Tibial artery (tissue), 4 donors: ENCODE results near the gene ABCC3.

ENCODE experiments used
- DNase-seq, 2 donors: peaks; one replicate each; pipeline ENCODE4 v3.0.0-alpha.2; 2019
- H3K27ac ChIP-seq, 2 donors: fragments of 200-600 bp; sonication (generic) in 1 of 2; 1 replicate in 1 of 2; 2 replicates in 1 of 2; pipeline ENCODE4 v1.5.1; 2018 to 2019; ENCODE audit warnings: mild to moderate bottlenecking in 1 of 2
- H3K27me3 ChIP-seq, 2 donors: fragments of 200-600 bp; sonication (generic) in 1 of 2; one replicate each; pipeline versions ENCODE4 v1.5.1 to v1.6.0; 2016 to 2019
- H3K36me3 ChIP-seq, 3 donors: fragments of 200-600 bp; sonication (generic) in 2 of 3; one replicate each; pipeline ENCODE4 v1.5.1; 2016 to 2019; ENCODE audit warnings: mild to moderate bottlenecking in 2 of 3
- H3K4me1 ChIP-seq, 4 donors: fragments of 200-600 bp; sonication (generic) in 2 of 4; 1 replicate in 3 of 4; 2 replicates in 1 of 4; pipeline ENCODE4 v1.5.1; 2016 to 2019
- H3K4me3 ChIP-seq, 2 donors: fragments of 200-600 bp; sonication (generic) in 1 of 2; 1 replicate in 1 of 2; 2 replicates in 1 of 2; pipeline ENCODE4 v1.5.1; 2018 to 2019; ENCODE audit warnings: mild to moderate bottlenecking in 2 of 2
- H3K9me3 ChIP-seq, 3 donors: fragments of 200-600 bp; sonication (generic) in 1 of 3; one replicate each; pipeline ENCODE4 v1.5.1; 2016 to 2019
- CTCF ChIP-seq, 2 experiments: fragments of 200-600 bp in 1 of 2; fragments of 450-650 bp in 1 of 2; IDR thresholded peaks; one replicate each; pipeline ENCODE4 v1.5.1; 2017 to 2019; ENCODE audit warnings: antibody characterized with exemption in 2 of 2, mild to moderate bottlenecking in 1 of 2, moderate library complexity in 1 of 2
- intact Hi-C: fragments of 100-400 bp; cut with DNase I; formaldehyde crosslinking; loops from one replicate; pipeline ENCODE4 v1.15.0; 2023; ENCODE audit warnings: low total_unique reads

Gene ABCC3

GRCh38 chr17:50663812-50664374, 29.2 kb downstream of the ABCC3 start:
- TF ChIP-seq CTCF (IDR thresholded peaks at IDR 0.05), result no peak
- Histone ChIP-seq H3K9me3 (no peaks in the 10 kb centered on the region), H3K4me1 (peaks cover 0 to 35% (median 30%) of the 10 kb centered on the region in 4 donors), H3K36me3 (no peaks in the 10 kb centered on the region), H3K27ac (no peak overlapping the region), H3K27me3 (no peaks in the 10 kb centered on the region), H3K4me3 (no peak overlapping the region)
- no peak for DNase-seq
- intact Hi-C loops, result no loop called here

GRCh38 chr17:50664788-50665458, 30.2 kb downstream of the ABCC3 start:
- no peaks in the 10 kb centered on the region for H3K9me3 ChIP-seq
- no peaks in the 10 kb centered on the region for H3K27me3 ChIP-seq
- H3K36me3 ChIP-seq, result no peaks in the 10 kb centered on the region
- intact Hi-C loops, result no loop called here
- no peak overlapping the region for H3K27ac ChIP-seq
- H3K4me3 ChIP-seq, result no peak overlapping the region
- no peak for DNase-seq
- H3K4me1 ChIP-seq, result peaks cover 0 to 25% (median 23%) of the 10 kb centered on the region in 4 donors
- TF ChIP-seq CTCF (IDR thresholded peaks at IDR 0.05), result no peak

- Histone ChIP-seq H3K27ac (no peak overlapping the region), H3K4me1 (peaks cover 0 to 16% (median 14%) of the 10 kb centered on the region in 4 donors), H3K4me3 (no peak overlapping the region), H3K36me3 (no peaks in the 10 kb centered on the region), H3K27me3 (no peaks in the 10 kb centered on the region), H3K9me3 (no peaks in the 10 kb centered on the region)
- intact Hi-C loops, result no loop called here
- TF ChIP-seq CTCF (IDR thresholded peaks at IDR 0.05), result no peak
- DNase-seq, result no peak
These were observed 31.2 kb downstream of the ABCC3 start for GRCh38 chr17:50665838-50666237.

GRCh38 chr17:50666316-50666715, 31.6 kb downstream of the ABCC3 start:
- Histone ChIP-seq H3K4me1 (peaks cover 0 to 11% (median 9%) of the 10 kb centered on the region in 4 donors), H3K27me3 (no peaks in the 10 kb centered on the region), H3K36me3 (no peaks in the 10 kb centered on the region), H3K27ac (no peak overlapping the region), H3K4me3 (no peak overlapping the region), H3K9me3 (no peaks in the 10 kb centered on the region)
- DNase-seq, result no peak
- intact Hi-C loops, result no loop called here
- TF ChIP-seq CTCF (IDR thresholded peaks at IDR 0.05), result no peak

- H3K4me1 ChIP-seq, result no peaks in the 10 kb centered on the region
- TF ChIP-seq CTCF (IDR thresholded peaks at IDR 0.05), result no peak
- no peak for DNase-seq
- no peak overlapping the region for H3K4me3 ChIP-seq
- no peaks in the 10 kb centered on the region for H3K27me3 ChIP-seq
- H3K27ac ChIP-seq, result no peak overlapping the region
- H3K36me3 ChIP-seq, result no peaks in the 10 kb centered on the region
- intact Hi-C loops, result no loop called here
- H3K9me3 ChIP-seq, result no peaks in the 10 kb centered on the region
These were observed 32.8 kb downstream of the ABCC3 start for GRCh38 chr17:50667259-50668024.
